ENCODE results near the gene MFGE8. TPM values are rescaled to one million over a fixed set of nuclear protein-coding genes. Genes with fewer than 3 reads are reported as not detected.

MFGE8 gene
- total RNA-seq, 1 donor from 2014 or later: 113 TPM

GRCh38 chr15:88878720-88879184, 34.4 kb downstream of the MFGE8 start:
- Mint-ChIP-seq H3K27me3 (ENCODE audit: low read depth) (no peaks in the 10 kb centered on the region), H3K9me3 (no peaks in the 10 kb centered on the region), H3K4me1 (peaks cover 3% of the 10 kb centered on the region), H3K4me3 (no peak overlapping the region), H3K27ac (ENCODE audit: unreplicated experiment) (no peak overlapping the region), H3K36me3 (ENCODE audit: low read depth) (no peaks in the 10 kb centered on the region)
- peak; percentile 44 for DNase-seq (ENCODE audit: low read depth, low spot score)
- peak; percentile 73 for TF ChIP-seq CTCF (conservative IDR thresholded peaks at IDR 0.05)

DNA sequence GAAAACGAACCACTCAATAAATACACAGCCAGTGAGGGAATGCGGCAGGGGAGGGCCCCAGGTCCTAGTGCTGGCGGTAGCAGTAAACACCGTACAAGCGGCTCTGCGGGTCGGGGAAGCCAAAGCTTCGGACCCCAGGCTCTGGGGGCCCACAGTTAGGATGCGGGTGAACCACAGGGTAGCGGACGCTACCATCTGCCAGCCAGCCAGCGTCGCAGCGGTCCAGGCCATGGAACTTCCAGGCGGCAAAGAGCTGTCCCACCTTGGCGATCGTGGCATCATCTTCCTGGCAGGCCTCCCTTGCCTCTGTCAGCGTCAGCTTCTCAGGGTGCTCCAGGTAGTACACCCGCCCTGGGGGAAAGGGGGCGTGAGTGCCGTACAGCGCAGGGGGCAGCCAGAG, 35.3 kb downstream of the MFGE8 start:
- Mint-ChIP-seq H3K9me3 (no peaks in the 10 kb centered on the region), H3K4me1 (peaks cover 3% of the 10 kb centered on the region), H3K4me3 (no peak overlapping the region), H3K27ac (ENCODE audit: unreplicated experiment) (no peak overlapping the region), H3K36me3 (ENCODE audit: low read depth) (no peaks in the 10 kb centered on the region), H3K27me3 (ENCODE audit: low read depth) (no peaks in the 10 kb centered on the region)
- DNase-seq (ENCODE audit: low read depth, low spot score): no peak
- no peak for TF ChIP-seq CTCF (conservative IDR thresholded peaks at IDR 0.05)

DNA sequence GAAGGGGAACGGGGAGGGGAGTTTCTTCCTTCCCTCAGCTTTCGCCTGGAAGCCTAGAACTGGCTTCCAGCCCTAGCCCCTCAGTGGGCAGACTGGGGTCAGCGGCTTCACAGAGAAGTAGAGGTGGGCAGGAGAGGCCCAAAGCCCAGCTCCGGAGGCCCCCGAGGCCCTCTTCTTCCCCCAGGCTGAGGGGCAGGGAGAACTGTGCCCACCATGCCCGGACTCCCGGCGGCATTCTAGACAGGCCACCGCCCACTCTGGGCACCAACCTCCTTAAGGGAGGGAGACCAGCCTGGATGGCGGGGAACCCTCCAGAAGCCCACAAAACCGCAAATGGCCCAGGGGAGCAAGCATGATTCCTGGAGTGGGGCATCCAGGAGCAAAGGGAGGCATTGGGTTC, 35.8 kb downstream of the MFGE8 start:
- no peak for TF ChIP-seq CTCF (conservative IDR thresholded peaks at IDR 0.05)
- Mint-ChIP-seq H3K4me1 (peaks cover 3% of the 10 kb centered on the region), H3K27me3 (ENCODE audit: low read depth) (no peaks in the 10 kb centered on the region), H3K27ac (ENCODE audit: unreplicated experiment) (no peak overlapping the region), H3K9me3 (no peaks in the 10 kb centered on the region), H3K36me3 (ENCODE audit: low read depth) (no peaks in the 10 kb centered on the region), H3K4me3 (no peak overlapping the region)
- no peak for DNase-seq (ENCODE audit: low read depth, low spot score)

GRCh38 chr15:88876573-88876972, 36.6 kb downstream of the MFGE8 start:
- Mint-ChIP-seq H3K4me3 (no peak overlapping the region), H3K4me1 (peaks cover 3% of the 10 kb centered on the region), H3K27ac (ENCODE audit: unreplicated experiment) (peak overlapping the region; percentile 45), H3K36me3 (ENCODE audit: low read depth) (no peaks in the 10 kb centered on the region), H3K9me3 (no peaks in the 10 kb centered on the region), H3K27me3 (ENCODE audit: low read depth) (no peaks in the 10 kb centered on the region)
- TF ChIP-seq CTCF (conservative IDR thresholded peaks at IDR 0.05): no peak
- DNase-seq (ENCODE audit: low read depth, low spot score): no peak

DNA sequence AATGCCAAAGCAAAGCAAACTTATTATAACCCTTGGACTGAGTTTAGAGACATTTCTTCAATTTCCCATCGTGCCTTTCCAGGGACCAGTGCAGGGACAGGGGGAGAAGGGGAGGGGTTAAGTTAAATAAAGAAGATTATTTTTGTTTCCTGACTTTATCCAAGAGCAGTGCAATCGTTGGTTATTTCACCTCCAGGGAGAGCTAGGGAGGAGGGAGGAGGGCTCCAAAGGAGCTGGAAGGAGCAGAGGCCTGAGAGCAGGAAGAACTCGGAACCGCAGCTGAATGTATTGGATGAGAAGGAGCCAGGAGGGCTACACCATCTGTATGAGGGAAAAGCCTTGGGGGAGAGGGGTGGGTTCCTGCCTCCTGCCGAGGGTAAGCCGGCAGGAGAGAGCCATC, 38.5 kb downstream of the MFGE8 start:
- peaks cover 4% of the 10 kb centered on the region for H3K9me3 Mint-ChIP-seq
- H3K4me1 Mint-ChIP-seq: peaks cover 3% of the 10 kb centered on the region
- H3K27me3 Mint-ChIP-seq (ENCODE audit: low read depth): no peaks in the 10 kb centered on the region
- H3K36me3 Mint-ChIP-seq (ENCODE audit: low read depth): no peaks in the 10 kb centered on the region
- H3K4me3 Mint-ChIP-seq: no peak overlapping the region
- no peak for TF ChIP-seq CTCF (conservative IDR thresholded peaks at IDR 0.05)
- H3K27ac Mint-ChIP-seq (ENCODE audit: unreplicated experiment): no peak overlapping the region
- no peak for DNase-seq (ENCODE audit: low read depth, low spot score)

GRCh38 chr15:88874275-88874674, 38.9 kb downstream of the MFGE8 start:
- Mint-ChIP-seq H3K36me3 (ENCODE audit: low read depth) (no peaks in the 10 kb centered on the region), H3K9me3 (peaks cover 4% of the 10 kb centered on the region), H3K4me1 (peaks cover 3% of the 10 kb centered on the region), H3K27ac (ENCODE audit: unreplicated experiment) (no peak overlapping the region), H3K27me3 (ENCODE audit: low read depth) (no peaks in the 10 kb centered on the region), H3K4me3 (no peak overlapping the region)
- no peak for DNase-seq (ENCODE audit: low read depth, low spot score)
- TF ChIP-seq CTCF (conservative IDR thresholded peaks at IDR 0.05): no peak

All from neural crest cell (in vitro differentiated cells).